HG03521 (cell line): Measurements from ENCODE around the gene SLC23A2.

ENCODE experiments used
- ATAC-seq: cut with Tn5 transposase; IDR thresholded peaks from one replicate; pipeline ENCODE4 v1.9.1; 2021; ENCODE audit warnings: mild to moderate bottlenecking, moderate library complexity; ENCODE audit not compliant: unreplicated experiment

The SLC23A2 gene

GRCh38 chr20:4910951-4911350 lies 90.4 kb downstream of the SLC23A2 start:
- no peak for ATAC-seq

GRCh38 chr20:4905613-4906012 lies 95.7 kb downstream of the SLC23A2 start:
- ATAC-seq = no peak

- no peak for ATAC-seq
Observed at GRCh38 chr20:4905195-4905594, 96.1 kb downstream of the SLC23A2 start.

- no peak for ATAC-seq
Observed at GRCh38 chr20:4904127-4904860, 97.0 kb downstream of the SLC23A2 start.

- ATAC-seq = no peak
Observed at GRCh38 chr20:4902788-4903187, 98.5 kb downstream of the SLC23A2 start.

GRCh38 chr20:4901031-4901818 lies 100.1 kb downstream of the SLC23A2 start:
- ATAC-seq = no peak

GRCh38 chr20:4898282-4899244 lies 102.7 kb downstream of the SLC23A2 start:
- no peak for ATAC-seq

- no peak for ATAC-seq
Observed at GRCh38 chr20:4897600-4897999, 103.7 kb downstream of the SLC23A2 start.

GRCh38 chr20:4896971-4897497 lies 104.3 kb downstream of the SLC23A2 start:
- no peak for ATAC-seq

GRCh38 chr20:4896119-4896702 lies 105.1 kb downstream of the SLC23A2 start:
- no peak for ATAC-seq

- no peak for ATAC-seq
Observed at GRCh38 chr20:4894981-4895381, 106.3 kb downstream of the SLC23A2 start.

GRCh38 chr20:4894409-4894808 lies 106.9 kb downstream of the SLC23A2 start:
- no peak for ATAC-seq

- ATAC-seq = no peak
Observed at GRCh38 chr20:4893709-4894108, 107.6 kb downstream of the SLC23A2 start.

GRCh38 chr20:4891997-4892396 lies 109.3 kb downstream of the SLC23A2 start:
- no peak for ATAC-seq

- ATAC-seq = no peak
Observed at GRCh38 chr20:4891190-4891763, 110.0 kb downstream of the SLC23A2 start.

GRCh38 chr20:4889446-4889845 lies 111.9 kb downstream of the SLC23A2 start:
- ATAC-seq = no peak

GRCh38 chr20:4887586-4887985 lies 113.7 kb downstream of the SLC23A2 start:
- ATAC-seq = no peak

GRCh38 chr20:4886771-4887527 lies 114.4 kb downstream of the SLC23A2 start:
- no peak for ATAC-seq

GRCh38 chr20:4885877-4886276 lies 115.4 kb downstream of the SLC23A2 start:
- no peak for ATAC-seq
